ENCODE results near the gene DOK5.

DOK5 gene

GRCh38 chr20:54651252-54651651, 175.9 kb downstream of the DOK5 start:
- no peak for DNase-seq

DNA sequence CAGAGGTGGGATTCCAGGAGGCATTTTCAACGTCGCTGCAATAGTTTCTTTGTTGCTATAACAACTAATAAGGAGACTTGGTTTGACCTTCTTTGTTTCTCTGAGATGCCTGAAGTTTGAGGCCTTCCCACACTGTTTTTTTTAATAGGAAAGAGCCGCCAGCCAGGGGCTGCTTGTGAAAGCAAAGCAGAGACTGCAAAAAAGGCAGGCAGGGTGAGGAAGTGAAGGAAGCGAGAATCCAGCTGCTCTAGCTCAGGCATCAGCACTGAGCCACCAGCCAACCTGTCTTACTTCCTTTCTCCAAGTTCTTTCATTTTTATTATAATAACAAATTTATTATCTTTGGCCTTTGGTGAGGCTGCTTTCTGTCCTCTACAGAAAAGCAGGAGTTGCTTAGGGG, 179.1 kb downstream of the DOK5 start:
- DNase-seq: no peak

DNA sequence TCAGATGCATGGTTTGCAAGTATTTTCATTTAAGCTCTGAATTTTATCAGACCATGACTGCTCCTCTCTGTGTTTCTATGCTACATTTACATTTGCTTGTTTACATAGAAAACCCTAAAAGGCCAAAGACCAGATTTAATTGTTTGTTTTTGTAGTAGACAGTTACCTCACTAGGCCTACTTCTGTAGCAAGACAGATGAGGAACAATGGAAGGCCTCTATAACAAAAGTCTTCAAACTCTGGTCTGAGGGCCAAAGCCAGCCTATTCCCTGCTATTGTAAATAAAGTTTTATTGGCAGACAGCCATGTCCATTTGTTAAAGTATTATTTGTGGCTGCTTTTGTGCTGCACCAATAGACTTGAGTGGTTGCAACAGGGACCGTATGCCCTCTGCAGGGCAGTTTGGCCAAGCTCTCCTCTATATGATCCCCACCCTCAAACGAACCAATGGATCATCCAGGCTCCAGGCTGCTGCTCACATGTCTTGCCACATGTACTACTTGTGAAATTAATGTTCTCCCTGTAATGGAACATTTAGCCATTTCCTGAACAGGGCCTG, 182.0 kb downstream of the DOK5 start:
- no peak for DNase-seq

- DNase-seq: no peak
These were observed 183.1 kb downstream of the DOK5 start for GRCh38 chr20:54658525-54658924.

DNA sequence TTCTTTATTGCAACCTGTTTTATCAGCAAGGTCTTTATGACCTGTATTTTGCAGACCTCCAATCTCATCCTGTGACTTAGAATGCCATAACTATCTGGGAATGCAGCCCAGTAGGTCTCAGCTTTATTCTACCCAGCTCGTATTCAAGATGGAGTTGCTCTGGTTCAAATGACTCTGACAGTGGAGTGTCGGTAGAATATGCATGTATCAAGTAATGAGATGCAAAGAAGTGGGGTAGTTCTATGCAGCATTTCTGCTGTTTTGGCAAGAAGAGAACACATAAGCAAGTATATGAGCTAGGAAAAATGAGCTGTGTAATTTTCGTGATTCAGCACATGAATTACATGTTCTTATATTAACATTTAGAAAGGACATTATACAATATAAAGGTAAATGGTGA, 185.9 kb downstream of the DOK5 start:
- no peak for DNase-seq

DNA sequence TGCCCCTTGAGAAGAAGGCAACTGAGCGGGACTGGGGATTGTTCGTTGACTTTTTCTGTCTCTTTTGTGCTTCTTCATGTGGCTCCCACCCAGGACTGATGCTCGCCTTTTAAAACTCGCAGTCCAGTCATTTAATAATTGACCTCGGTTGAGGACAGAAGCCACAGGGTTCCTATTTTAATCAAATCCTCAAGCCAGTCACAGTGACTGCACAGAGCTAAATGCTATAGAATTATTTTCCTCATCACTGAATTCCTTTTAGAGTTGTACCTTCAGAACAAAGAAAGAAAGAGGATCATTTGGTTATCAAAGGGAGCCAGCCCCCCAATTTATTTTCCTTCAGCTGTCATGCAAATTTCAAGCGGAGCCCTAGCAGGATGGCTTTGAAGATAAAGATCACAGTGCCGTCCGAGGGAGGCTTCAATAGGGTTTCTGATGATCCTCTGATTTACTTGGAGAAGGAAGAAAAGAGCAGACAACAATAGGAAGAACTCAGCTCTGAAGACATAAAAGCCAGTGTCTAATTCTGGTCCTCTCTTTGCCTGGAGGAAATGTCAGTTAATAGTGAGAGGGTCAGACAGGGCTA, 186.6 kb downstream of the DOK5 start:
- DNase-seq: no peak

DNA sequence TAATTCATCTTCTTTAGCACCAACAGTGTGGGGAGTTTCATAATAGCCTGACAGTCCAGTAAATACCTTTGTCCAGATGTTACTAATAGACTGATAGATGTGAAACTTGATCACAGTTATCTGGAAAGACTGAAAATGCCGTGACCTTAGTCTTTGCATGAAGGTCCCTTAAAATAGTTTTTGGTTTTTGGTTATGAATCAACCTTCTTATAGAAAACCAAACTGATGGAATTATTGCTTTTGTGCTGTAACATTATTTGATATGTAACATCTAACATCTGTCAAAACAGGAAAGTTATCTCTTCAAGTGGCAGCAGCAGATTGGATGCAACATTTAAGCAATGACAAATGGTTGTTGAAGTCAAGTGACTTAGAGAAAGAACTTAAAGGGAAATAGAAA, 190.4 kb downstream of the DOK5 start:
- no peak for DNase-seq

GRCh38 chr20:54668271-54669039, 193.1 kb downstream of the DOK5 start:
- DNase-seq: no peak

DNA sequence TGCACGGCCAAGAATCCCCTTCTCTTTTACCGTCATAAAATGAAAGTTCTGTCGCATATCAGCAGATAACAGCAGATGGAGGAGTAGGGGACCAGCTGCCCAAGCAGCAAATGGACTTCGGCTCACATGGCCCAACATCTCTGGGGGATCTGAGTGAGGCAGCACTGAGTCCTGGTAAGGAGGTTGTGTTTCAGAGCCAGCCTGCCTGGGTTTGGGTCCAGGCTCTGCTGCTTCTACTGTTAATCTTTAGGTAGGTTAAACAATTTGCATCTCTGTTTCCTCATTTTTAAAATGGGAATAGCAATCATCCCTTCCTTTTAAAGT, 193.6 kb downstream of the DOK5 start:
- no peak for DNase-seq

DNA sequence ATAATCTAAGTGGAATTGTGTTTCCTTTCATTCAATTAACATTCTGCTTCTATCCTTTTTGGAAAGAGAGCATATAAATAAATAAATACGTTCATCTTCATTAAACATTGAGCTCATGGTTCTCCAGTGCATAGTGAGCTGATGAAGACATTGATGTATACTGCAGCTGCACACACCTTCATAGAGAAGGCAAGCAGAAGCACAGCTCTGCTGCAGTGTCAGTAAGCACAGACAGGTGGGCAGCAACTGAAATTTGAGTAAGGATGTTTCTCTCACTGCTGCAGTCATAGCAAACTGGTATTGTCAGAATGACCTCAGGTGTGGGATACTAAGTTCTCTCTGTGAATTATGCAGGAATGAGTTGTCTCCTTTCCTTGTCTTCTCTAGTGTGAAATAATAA, 202.9 kb downstream of the DOK5 start:
- DNase-seq: no peak

GRCh38 chr20:54680439-54680838, 205.0 kb downstream of the DOK5 start:
- DNase-seq: no peak

- no peak for DNase-seq
These were observed 205.7 kb downstream of the DOK5 start for GRCh38 chr20:54680872-54681619.

DNA sequence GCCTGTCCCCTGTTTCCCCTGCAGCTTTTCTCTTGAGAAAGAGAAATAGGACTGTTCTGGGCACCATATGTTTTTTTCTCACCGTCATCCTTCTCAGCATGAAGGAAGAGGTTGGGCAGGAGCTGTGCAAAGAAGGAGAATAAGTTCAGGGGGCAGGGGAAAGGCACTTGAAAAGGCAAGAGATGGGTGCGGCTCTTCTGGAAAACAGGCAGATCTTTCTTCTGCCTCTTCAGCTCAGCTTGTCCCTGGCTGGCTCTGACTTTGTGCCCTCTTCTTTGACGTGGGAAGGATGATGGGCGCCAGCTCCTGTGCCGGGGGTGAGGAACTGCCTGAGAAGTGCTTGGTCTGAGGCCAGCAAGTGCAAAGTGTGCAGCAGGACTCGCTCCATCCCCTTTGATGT, 206.5 kb downstream of the DOK5 start:
- no peak for DNase-seq

DNA sequence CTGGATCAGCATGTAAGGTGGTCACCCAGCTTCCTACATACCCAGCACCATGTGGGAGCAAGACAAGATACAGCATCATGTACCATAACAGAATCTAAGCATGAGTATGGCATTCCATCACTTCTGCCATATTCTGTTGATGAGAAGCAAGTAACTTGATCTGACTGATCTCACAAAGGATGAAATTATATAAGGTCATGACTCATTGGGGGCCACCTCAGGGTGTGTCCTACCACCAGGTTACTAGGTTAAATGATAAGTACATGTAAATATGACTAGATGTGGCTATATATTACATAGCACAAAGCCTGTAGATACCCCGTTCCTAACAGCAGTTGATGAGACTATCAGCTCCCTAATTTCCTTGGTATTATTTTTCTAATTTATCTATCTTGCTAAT, 213.1 kb downstream of the DOK5 start:
- no peak for DNase-seq

DNA sequence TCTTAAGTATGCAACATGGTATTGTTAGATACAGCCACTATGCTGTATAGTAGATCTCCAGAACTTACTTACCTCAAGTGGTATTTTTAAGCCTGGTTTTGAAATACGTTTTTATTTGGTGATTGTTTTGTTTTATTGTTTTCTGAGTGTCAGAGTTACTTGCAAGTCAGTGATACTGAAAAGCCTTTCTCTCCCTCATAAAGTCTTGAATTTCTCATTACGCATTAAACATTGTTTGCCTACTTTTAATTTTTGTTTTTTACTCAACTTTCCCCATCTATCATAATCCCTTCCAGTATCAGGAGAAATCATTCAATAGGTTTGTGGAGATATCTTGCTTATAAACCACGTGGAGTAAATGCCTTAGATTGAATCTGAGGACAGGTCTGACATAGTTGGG, 214.9 kb downstream of the DOK5 start:
- no peak for DNase-seq

DNA sequence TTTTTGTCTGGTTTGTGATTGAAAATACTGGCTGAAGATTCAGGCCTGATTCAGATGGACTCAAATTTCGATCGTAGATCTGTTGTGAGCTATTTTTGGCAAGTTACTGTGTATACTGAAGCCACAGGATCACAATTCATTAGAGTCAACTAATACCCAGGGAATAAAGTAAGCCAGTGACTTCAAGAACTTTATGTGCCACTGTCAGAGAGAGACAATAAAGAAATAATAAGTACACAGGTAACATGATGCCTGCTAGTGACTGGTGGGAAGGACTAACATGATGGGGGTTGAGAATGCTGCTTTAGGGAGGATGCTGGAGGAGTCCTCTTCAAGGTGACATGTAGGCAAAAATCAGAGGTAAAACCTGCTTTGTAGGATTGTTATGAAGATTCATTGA, 215.9 kb downstream of the DOK5 start:
- no peak for DNase-seq

DNA sequence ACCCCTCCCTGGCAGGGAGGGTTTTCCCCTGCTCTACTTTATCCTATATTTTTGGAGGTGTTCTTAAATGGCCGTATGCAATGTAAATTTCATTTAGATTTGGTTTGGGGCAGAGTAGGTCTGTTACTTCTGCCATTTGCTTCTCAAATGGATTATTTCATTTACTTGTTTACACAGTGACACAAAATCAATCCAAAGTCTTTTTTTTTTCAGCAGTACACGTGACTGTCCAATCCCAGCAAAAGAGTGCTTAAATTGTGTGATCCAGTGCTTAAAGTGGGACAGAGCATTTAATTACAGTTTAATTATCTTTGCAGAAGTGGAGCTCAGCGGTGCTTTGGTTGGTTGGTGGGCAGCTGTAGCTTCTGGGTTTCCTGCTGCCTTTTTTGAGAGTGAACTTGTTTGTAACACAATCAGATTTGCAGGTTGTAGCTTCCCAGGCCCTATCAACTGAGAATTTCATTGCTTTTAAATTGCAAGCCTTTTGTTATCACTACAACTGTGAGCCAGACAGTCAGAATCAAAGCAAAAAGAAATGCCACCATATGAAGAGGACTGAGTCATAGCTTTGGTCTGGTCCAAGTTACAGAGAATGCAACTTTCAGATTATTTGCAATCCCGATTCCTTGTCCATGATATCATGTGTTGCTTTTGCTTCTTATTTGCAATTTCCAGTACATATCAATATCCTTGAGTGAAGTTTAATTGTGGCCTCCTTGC, 216.9 kb downstream of the DOK5 start:
- DNase-seq: no peak

- no peak for DNase-seq
These were observed 219.1 kb downstream of the DOK5 start for GRCh38 chr20:54694516-54694915.

- no peak for DNase-seq
These were observed 223.0 kb downstream of the DOK5 start for GRCh38 chr20:54698373-54698772.

All from activated CD4-positive, alpha-beta T cell treated with anti-CD3 and anti-CD28 coated beads for 1 hour (primary cell).